Esophagus squamous epithelium (tissue), 4 donors: ENCODE data around the gene ZBBX.

Experiments used
- CTCF ChIP-seq, 6 experiments: fragments of 450-650 bp in 4 of 6; fragments of 200-600 bp in 2 of 6; sonication (generic) in 2 of 6; IDR thresholded peaks; one replicate each; pipeline ENCODE4 v1.5.1; 2016 to 2019; ENCODE audit warnings: antibody characterized with exemption in 6 of 6, mild to moderate bottlenecking in 4 of 6, moderate library complexity in 4 of 6
- POLR2A ChIP-seq, 4 donors: fragments of 450-650 bp; IDR thresholded peaks; one replicate each; pipeline ENCODE4 v1.6.1; 2017; ENCODE audit warnings: antibody characterized with exemption in 4 of 4, mild to moderate bottlenecking in 4 of 4, moderate library complexity in 3 of 4

GRCh38 chr3:167288737-167289136 is 91.4 kb downstream of the ZBBX start:
- TF ChIP-seq CTCF (IDR thresholded peaks at IDR 0.05) = no peak
- no peak for TF ChIP-seq POLR2A (IDR thresholded peaks at IDR 0.05)
